GM21360 (cell line): ENCODE measurements around the gene GDI2.
"Not testable (repeated sequence)": the region's sequence is repeated elsewhere in the genome, so short reads cannot be mapped to it uniquely, and the experiment has no call there.

Experiments
- ATAC-seq: cut with Tn5 transposase; IDR thresholded peaks from one replicate; pipeline ENCODE4 v1.9.1; 2021; ENCODE audit warnings: mild to moderate bottlenecking, moderate library complexity; ENCODE audit not compliant: unreplicated experiment

Gene GDI2

DNA sequence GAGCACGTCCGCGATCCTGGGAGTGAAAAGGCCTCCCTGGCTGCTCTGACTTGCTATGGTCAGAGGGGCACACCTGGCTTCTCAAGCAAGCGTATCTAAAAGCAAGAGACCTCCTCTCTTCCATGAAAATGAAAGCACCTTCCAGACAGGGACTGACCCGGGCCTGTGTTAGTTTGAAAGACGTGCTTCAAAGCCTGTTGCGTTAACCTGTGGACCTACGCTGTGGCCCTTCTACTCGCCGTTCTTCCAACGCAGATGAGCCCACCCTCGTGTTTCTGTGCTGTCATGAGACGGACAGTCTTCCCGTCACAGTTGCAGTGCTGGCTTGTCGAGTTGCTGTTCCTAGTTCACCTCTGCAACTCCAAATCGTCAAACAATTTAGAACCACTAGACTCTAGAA, 15.5 kb upstream of the GDI2 start:
- no peak for ATAC-seq

DNA sequence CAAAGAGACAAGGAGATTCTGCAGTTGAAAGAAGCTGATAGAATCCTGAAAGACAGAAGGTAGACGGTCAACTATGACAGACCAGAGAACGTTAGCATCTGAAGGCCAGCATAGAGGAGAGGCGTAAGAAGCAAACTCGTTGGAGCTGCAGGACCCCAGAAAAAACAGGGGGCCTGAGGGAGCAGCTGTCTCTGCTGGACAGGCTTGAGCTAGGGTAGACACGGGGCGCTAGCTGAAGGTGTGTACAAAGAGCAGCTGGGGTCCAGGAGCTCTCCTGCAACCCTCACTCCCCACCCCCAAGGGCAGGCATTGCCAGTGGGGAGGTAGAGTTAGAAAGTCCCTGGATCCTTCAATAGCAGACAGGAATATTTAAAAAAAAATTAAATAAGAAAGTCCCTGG, 14.6 kb upstream of the GDI2 start:
- no peak for ATAC-seq

GRCh38 chr10:5826511-5826910, 13.3 kb upstream of the GDI2 start:
- not testable (repeated sequence) for ATAC-seq

- ATAC-seq: no peak
Observed at GRCh38 chr10:5818894-5819293, 5.7 kb upstream of the GDI2 start.

DNA sequence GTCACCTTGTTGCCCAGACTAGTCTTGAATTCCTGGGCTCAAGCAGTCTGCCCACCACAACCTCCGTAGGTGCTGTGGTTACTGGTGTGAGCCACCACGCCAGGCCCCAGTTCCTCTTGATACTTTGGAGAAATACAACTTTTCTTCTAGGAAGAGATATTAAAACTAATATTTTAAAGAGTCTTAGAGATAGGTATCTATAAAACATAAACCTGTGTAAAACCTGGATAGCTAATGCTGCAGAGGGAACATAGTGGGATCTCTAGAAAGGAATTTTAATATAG, 4.8 kb upstream of the GDI2 start:
- no peak for ATAC-seq

- no peak for ATAC-seq
Observed at GRCh38 chr10:5817322-5818047, 4.3 kb upstream of the GDI2 start.

DNA sequence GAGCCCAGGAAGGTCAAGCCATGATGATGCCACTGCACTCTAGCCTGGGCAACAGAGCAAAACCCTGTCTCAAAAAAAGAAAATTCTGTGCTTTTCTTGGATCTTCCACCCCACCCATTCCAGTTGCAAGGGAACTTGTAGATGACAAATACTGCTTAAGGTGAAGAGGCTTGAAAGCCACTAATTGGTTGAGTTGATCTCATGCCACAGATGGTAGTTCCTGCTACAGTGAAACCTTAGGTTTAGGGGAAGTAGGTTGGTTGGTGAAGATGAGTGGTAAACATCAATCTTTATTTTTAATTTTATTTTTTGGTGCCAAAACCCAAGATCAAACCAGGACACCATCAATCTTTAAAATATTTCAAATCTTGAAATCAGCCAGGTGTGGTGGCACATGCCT, 2.9 kb upstream of the GDI2 start:
- ATAC-seq: no peak

DNA sequence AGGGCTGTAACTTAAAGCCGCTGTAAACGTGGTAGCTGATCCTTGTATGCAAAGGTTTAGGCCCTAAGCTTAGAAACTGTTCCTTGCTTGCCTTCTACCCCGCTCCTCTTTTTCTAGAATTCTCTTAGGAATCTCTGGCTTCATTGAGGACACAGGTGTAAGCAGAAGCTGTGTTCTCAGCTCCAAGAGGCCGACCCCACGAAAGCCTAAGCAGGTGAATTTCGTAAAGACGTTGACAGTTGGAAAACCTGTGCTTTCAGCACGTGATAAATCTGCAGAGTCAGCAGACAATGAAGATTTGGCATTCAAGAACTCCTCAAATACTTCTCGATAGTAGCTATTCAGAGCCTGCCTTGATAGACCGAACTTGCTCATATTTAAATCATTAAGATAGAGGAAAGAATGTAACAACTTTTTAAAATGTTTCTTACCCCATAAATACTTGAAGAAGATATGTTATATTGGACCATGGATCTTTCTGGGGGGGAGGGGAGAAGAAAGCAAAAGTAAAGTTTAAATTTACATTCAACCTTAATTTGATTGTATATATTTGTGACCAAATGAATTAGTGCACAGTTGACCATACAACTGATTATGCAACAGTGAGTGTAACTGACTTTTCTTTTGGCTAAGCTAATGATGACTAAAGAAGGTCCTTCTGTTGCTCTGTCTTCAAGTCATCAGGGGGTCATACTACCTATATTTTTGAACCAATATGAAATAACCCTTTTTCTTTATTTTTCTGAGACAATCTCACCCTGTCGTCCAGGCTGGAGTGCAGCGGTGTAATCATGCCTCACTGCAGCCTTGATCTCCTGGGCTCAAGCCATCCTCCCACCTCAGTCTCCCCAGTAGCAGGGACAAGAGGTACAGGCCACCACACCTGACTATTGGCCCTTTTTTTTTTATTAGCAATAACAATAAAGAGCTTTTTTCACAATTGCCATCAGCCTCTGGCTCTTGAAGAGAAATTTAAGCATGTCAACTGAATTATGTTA, 1.2 kb upstream of the GDI2 start:
- ATAC-seq: no peak

DNA sequence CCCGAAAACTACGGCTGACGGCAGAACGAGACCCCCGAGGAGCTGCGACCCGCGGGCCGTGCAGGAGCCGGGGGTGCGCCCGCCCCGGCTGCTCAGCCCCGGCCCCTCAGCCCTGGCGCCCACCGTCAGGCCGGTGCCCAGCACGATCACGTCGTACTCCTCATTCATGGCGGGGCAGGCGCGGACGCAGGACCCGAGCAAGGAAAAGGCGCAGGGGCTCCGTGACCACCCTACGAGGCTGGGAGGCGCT, 218 bp downstream of the GDI2 start:
- peak; percentile 17 for ATAC-seq

GRCh38 chr10:5812283-5813090, 747 bp downstream of the GDI2 start:
- ATAC-seq: peak; percentile 19

- no peak for ATAC-seq
Observed at GRCh38 chr10:5811387-5811821, 1.8 kb downstream of the GDI2 start.

DNA sequence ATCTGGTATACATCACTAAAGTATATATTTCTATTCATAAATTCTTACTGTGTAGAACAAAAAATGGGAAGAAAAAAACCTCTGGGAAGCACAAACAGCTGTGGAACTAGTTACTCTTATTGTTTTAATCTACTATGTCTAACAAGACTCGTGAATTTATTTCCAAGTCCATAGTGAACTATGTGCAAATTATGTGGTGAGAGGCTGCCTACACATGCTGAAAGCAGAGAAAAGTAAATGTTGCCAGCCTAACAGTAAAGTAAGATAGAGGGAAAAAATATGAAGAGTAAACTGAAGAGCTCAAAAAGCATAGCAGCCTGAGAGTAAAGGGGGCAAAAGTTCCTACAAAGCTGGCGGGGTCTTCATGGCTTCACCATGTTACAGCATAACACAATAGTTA, 3.0 kb downstream of the GDI2 start:
- ATAC-seq: no peak

- ATAC-seq: no peak
Observed at GRCh38 chr10:5809527-5810154, 3.6 kb downstream of the GDI2 start.

- ATAC-seq: not testable (repeated sequence)
Observed at GRCh38 chr10:5808783-5809392, 4.3 kb downstream of the GDI2 start.

DNA sequence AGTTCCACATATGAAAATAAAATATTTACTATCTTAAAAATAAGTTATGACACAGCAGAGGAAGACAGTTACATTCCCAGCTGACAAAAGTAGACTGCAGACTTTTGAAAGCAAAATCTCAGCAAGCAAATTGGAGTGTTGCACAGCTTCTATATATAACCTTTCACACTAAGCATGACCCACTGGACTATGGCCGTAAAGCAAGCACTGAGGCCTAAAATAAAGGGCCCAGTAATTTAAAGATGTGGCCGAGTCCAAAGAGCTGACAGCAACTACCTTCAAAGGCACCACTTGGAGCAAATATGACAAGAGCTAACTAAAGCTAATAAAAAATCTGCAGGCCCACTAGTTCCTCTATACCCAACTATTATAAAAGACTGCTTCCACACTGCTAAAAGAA, 6.5 kb downstream of the GDI2 start:
- no peak for ATAC-seq

- ATAC-seq: no peak
Observed at GRCh38 chr10:5805711-5806110, 7.5 kb downstream of the GDI2 start.

- no peak for ATAC-seq
Observed at GRCh38 chr10:5805260-5805659, 8.0 kb downstream of the GDI2 start.

GRCh38 chr10:5804386-5804785, 8.8 kb downstream of the GDI2 start:
- ATAC-seq: no peak

DNA sequence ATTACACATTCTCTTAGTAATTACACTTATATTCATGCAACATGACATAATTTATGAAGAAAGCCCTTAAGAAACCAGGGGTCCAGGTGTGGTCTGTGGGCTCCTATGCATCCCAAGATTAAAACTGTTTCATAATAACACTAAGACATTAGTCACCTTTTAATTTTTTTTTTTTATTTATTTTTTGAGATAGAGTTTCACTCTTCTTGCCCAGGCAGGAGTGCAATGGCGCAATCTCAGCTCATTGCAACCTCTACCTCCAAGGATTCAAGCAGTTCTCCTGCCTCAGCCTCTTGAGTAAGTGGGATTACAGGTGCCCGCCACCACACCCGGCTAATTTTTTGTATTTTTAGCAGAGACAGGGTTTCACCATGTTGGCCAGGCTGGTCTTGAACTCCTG, 12.5 kb downstream of the GDI2 start:
- no peak for ATAC-seq

DNA sequence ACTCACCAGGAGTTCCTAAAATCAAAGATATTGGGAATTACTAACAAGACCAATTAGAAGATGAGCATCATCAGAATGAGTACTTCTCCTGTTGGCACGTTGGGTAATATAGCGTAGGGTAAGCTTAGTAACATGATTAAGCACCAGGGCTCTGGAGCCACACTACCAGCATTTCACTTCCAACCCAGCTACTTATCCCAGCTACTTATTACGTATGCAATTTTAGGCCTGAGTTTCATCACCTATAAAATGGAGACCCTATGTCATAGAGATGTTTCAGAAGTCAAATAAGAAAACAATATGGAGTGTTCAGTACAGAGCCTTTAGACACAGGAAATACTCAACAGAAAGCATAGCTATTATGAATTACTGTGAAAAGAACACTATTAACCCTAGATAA, 19.0 kb downstream of the GDI2 start:
- no peak for ATAC-seq

GRCh38 chr10:5789626-5790025, 23.6 kb downstream of the GDI2 start:
- no peak for ATAC-seq
